H1 (cell line): Measurements from ENCODE around the gene VGLL1. TPM values are rescaled to one million over a fixed set of nuclear protein-coding genes. Genes with fewer than 3 reads are reported as not detected.

Experiments
- CTCF ChIA-PET: fragments of 300-600 bp; sonication (Branson Sonifier 250); formaldehyde crosslinking; loops from one replicate; lab custom pipeline; 2021; ENCODE audit not compliant: partially characterized antibody; lab: Charles Lee
- POLR2A ChIA-PET: fragments of 300-600 bp; sonication (Branson Sonifier 250); formaldehyde crosslinking; loops from one replicate; lab custom pipeline; 2021; ENCODE audit warnings: inconsistent platforms; ENCODE audit not compliant: partially characterized antibody; lab: Charles Lee
- DNase-seq, 2 experiments: peaks; one replicate each; pipeline versions ENCODE4 v3.0.0 to v3.0.0-alpha.2; 2010 to 2022; ENCODE audit warnings: low spot score in 2 of 2, low read depth in 1 of 2, mixed read lengths in 1 of 2
- FAIRE-seq: peaks from 2 replicates; lab custom pipeline; 2011; peaks lifted over from hg19 to GRCh38; lab: Jason Lieb, UNC
- H2AFZ ChIP-seq: 2 replicates; pipeline ENCODE4 v1.8.1; 2012; ENCODE audit warnings: low read length, inconsistent platforms
- H2AK5ac ChIP-seq: 2 replicates; pipeline ENCODE4 v1.6.1; 2013; ENCODE audit warnings: low read depth, low read length
- H2BK120ac ChIP-seq: replicated peaks from 2 replicates; pipeline ENCODE3; 2013; ENCODE audit warnings: low read depth, low read length, inconsistent platforms
- H2BK12ac ChIP-seq: 2 replicates; pipeline ENCODE4 v1.6.1; 2013; ENCODE audit warnings: low read depth, low read length
- H2BK15ac ChIP-seq: 2 replicates; pipeline ENCODE4 v1.6.1; 2013; ENCODE audit warnings: low read length
- H2BK20ac ChIP-seq: 2 replicates; pipeline ENCODE4 v1.6.1; 2013; ENCODE audit warnings: low read length
- H2BK5ac ChIP-seq: 2 replicates; pipeline ENCODE4 v1.6.1; 2013; ENCODE audit warnings: low read depth, low read length
- H3K14ac ChIP-seq: 2 replicates; pipeline ENCODE4 v1.6.1; 2013; ENCODE audit warnings: inconsistent platforms; ENCODE audit not compliant: insufficient read length
- H3K18ac ChIP-seq: 2 replicates; pipeline ENCODE4 v1.6.1; 2013; ENCODE audit warnings: low read length; ENCODE audit errors: extremely low read depth
- H3K23ac ChIP-seq: 2 replicates; pipeline ENCODE4 v1.6.1; 2013; ENCODE audit warnings: inconsistent platforms; ENCODE audit not compliant: insufficient read length
- H3K23me2 ChIP-seq: 2 replicates; pipeline ENCODE4 v1.6.1; 2013; ENCODE audit warnings: low read depth, low read length
- H3K27ac ChIP-seq: 2 replicates; pipeline ENCODE4 v1.6.1; 2011; ENCODE audit warnings: low read depth, low read length, inconsistent platforms
- H3K27me3 ChIP-seq, 4 experiments: replicated peaks in 1 of 4; 1 replicate in 1 of 4; 2 replicates in 3 of 4; pipeline versions ENCODE4 v1.6.1 to v1.8.1; 2011 to 2013; ENCODE audit warnings: low read length in 3 of 4, mild to moderate bottlenecking in 3 of 4, inconsistent platforms in 2 of 4, mixed read lengths in 2 of 4, moderate library complexity in 1 of 4; ENCODE audit not compliant: control insufficient read depth in 3 of 4, insufficient read depth in 3 of 4; ENCODE audit errors: extremely low read depth in 1 of 4
- H3K36me3 ChIP-seq, 4 experiments: 2 replicates each; pipeline versions ENCODE4 v1.6.1 to v1.8.1; 2011 to 2013; ENCODE audit warnings: mild to moderate bottlenecking in 4 of 4, low read length in 3 of 4, moderate library complexity in 2 of 4, control low read depth in 1 of 4, inconsistent platforms in 1 of 4; ENCODE audit not compliant: insufficient read depth in 4 of 4, control insufficient read depth in 2 of 4
- H3K4ac ChIP-seq: replicated peaks from 2 replicates; pipeline ENCODE3; 2013; ENCODE audit warnings: low read length, low read depth, mixed read lengths, inconsistent platforms; ENCODE audit not compliant: insufficient read length
- H3K4me1 ChIP-seq, 4 experiments: replicated peaks in 1 of 4; 1 replicate in 1 of 4; 2 replicates in 3 of 4; pipeline versions ENCODE4 v1.6.1 to v1.8.1; 2011 to 2013; ENCODE audit warnings: low read length in 3 of 4, inconsistent platforms in 2 of 4, mixed read lengths in 1 of 4; ENCODE audit not compliant: insufficient read depth in 4 of 4, control insufficient read depth in 3 of 4
- H3K4me2 ChIP-seq, 2 experiments: 2 replicates each; pipeline versions ENCODE4 v1.6.1 to v1.8.1; 2011 to 2013; ENCODE audit warnings: low read depth in 2 of 2, low read length in 2 of 2, control low read depth in 1 of 2, inconsistent platforms in 1 of 2, mild to moderate bottlenecking in 1 of 2; ENCODE audit not compliant: insufficient read depth in 1 of 2
- H3K4me3 ChIP-seq, 4 experiments: fragments of 200-600, 300-600 bp in 1 of 4; sonication (generic), shearing (Covaris generic), sonication (Bioruptor Twin) in 1 of 4; 2 replicates each; pipeline versions ENCODE4 v1.5.1 to v1.8.1; 2011 to 2016; ENCODE audit warnings: low read length in 4 of 4, low read depth in 3 of 4, control low read depth in 2 of 4, inconsistent platforms in 2 of 4, mild to moderate bottlenecking in 2 of 4, mixed read lengths in 1 of 4, moderate library complexity in 1 of 4; ENCODE audit not compliant: insufficient read depth in 2 of 4; ENCODE audit errors: extremely low read depth in 1 of 4
- H3K56ac ChIP-seq: replicated peaks from 2 replicates; pipeline ENCODE3; 2013; ENCODE audit warnings: low read depth, mild to moderate bottlenecking, mixed read lengths, low read length, inconsistent platforms; ENCODE audit not compliant: insufficient read length
- H3K79me1 ChIP-seq: 2 replicates; pipeline ENCODE4 v1.6.1; 2013; ENCODE audit warnings: low read depth, low read length, control low read depth
- H3K79me2 ChIP-seq, 2 experiments: 2 replicates each; pipeline versions ENCODE4 v1.6.1 to v1.8.1; 2012 to 2013; ENCODE audit warnings: low read length in 2 of 2, mild to moderate bottlenecking in 2 of 2, inconsistent platforms in 1 of 2; ENCODE audit not compliant: insufficient read depth in 2 of 2, control insufficient read depth in 1 of 2
- H3K9ac ChIP-seq, 4 experiments: replicated peaks in 1 of 4; 1 replicate in 1 of 4; 2 replicates in 3 of 4; pipeline versions ENCODE4 v1.6.1 to v1.8.1; 2011 to 2013; ENCODE audit warnings: low read depth in 3 of 4, low read length in 3 of 4, control low read depth in 2 of 4, mild to moderate bottlenecking in 2 of 4, moderate library complexity in 2 of 4, inconsistent platforms in 1 of 4; ENCODE audit errors: extremely low read depth in 1 of 4
- H3K9me3 ChIP-seq, 2 experiments: 2 replicates each; pipeline versions ENCODE4 v1.6.1 to v1.8.1; 2012 to 2013; ENCODE audit warnings: mild to moderate bottlenecking in 2 of 2, moderate library complexity in 2 of 2, control low read depth in 1 of 2, inconsistent platforms in 1 of 2, low read depth in 1 of 2, low read length in 1 of 2, mixed read lengths in 1 of 2; ENCODE audit not compliant: insufficient read depth in 2 of 2
- H4K20me1 ChIP-seq, 2 experiments: replicated peaks in 1 of 2; 2 replicates each; pipeline versions ENCODE3 to v1.8.1; 2011 to 2013; ENCODE audit warnings: inconsistent platforms in 2 of 2, low read length in 2 of 2, mild to moderate bottlenecking in 1 of 2; ENCODE audit not compliant: insufficient read depth in 2 of 2, control insufficient read depth in 1 of 2
- H4K5ac ChIP-seq: 2 replicates; pipeline ENCODE4 v1.6.1; 2013; ENCODE audit warnings: low read length, low read depth, mixed read lengths, inconsistent platforms; ENCODE audit not compliant: insufficient read length
- H4K8ac ChIP-seq: 2 replicates; pipeline ENCODE4 v1.8.0; 2013; ENCODE audit warnings: mild to moderate bottlenecking, moderate library complexity, low read length, inconsistent platforms; ENCODE audit not compliant: insufficient read depth; ENCODE audit errors: extremely low read depth
- H4K91ac ChIP-seq: replicated peaks from 2 replicates; pipeline ENCODE3; 2013; ENCODE audit warnings: low read length, mixed read lengths, inconsistent platforms; ENCODE audit not compliant: insufficient read length
- BCL11A ChIP-seq, 2 experiments: IDR thresholded peaks; one replicate each; pipeline ENCODE4 v1.6.1; 2011; ENCODE audit warnings: low read depth in 2 of 2, low read length in 2 of 2, mild to moderate bottlenecking in 2 of 2
- BRCA1 ChIP-seq: IDR thresholded peaks from 2 replicates; pipeline ENCODE4 v1.6.1; 2012; ENCODE audit warnings: low read depth, low read length, improper control_type of control experiment
- FOSL1 ChIP-seq: IDR thresholded peaks from 2 replicates; pipeline ENCODE4 v1.6.1; 2011; ENCODE audit warnings: mild to moderate bottlenecking, low read depth, low read length, moderate library complexity; ENCODE audit not compliant: insufficient read depth
- SIN3A ChIP-seq, 2 experiments: IDR thresholded peaks in 1 of 2; conservative IDR thresholded peaks in 1 of 2; 2 replicates each; pipeline ENCODE4 v1.6.1; 2011 to 2012; ENCODE audit warnings: low read length in 2 of 2, improper control_type of control experiment in 1 of 2, low read depth in 1 of 2, mild to moderate bottlenecking in 1 of 2
- YY1 ChIP-seq: IDR thresholded peaks from 2 replicates; pipeline ENCODE4 v1.6.1; 2011; ENCODE audit warnings: low read depth, mild to moderate bottlenecking, low read length
- WGBS, 2 experiments: shearing (Covaris generic) in 1 of 2; methylation state at CpG; one replicate each; pipeline versions ENCODE4 v1.1.6 to v1.1.7; 2013 to 2015; ENCODE audit warnings: low lambda C conversion rate in 2 of 2, mixed read lengths in 2 of 2, inconsistent platforms in 1 of 2, low coverage in 1 of 2, missing lambda C conversion rate in 1 of 2; ENCODE audit not compliant: insufficient replicate concordance in 2 of 2, insufficient coverage in 1 of 2, insufficient read length in 1 of 2; ENCODE audit errors: extremely low coverage in 1 of 2, missing lambda C conversion rate in 1 of 2; 5-methylcytosine and 5-hydroxymethylcytosine counted together
- polyA plus RNA-seq, 7 experiments: library from polyadenylated mRNA; depleted of rRNA in 3 of 7; stranded (reverse) in 5 of 7; unstranded in 2 of 7; fragments of >200 nt in 5 of 7; fragments of 200-250 nt in 2 of 7; gene quantifications; 1 replicate in 5 of 7; 2 replicates in 1 of 7; 4 replicates in 1 of 7; pipeline versions ENCODE4 v1.2.1 to v1.2.3, GENCODE V29; 2011 to 2013; ENCODE audit warnings: missing spikeins in 2 of 7, mixed read lengths in 2 of 7
- total RNA-seq: library from RNA; stranded (reverse); fragmentation: NEBNext Ultra II Directional; extraction: Animal tissue kit (Norgen Biotek cat#: 25700); gene quantifications from 2 replicates; pipeline ENCODE4 v1.2.1, GENCODE V29; 2021
- TF ChIP-seq, protein P1 (sequence below): IDR thresholded peaks from 2 replicates; pipeline ENCODE4 v1.6.1; 2012; ENCODE audit warnings: low read length, inconsistent platforms

VGLL1 gene
- total and polyA plus RNA-seq, 2 of the 8 experiments (the other 6 are each of a cell fraction or from before 2014, with no cell fraction given), result not detected

DNA sequence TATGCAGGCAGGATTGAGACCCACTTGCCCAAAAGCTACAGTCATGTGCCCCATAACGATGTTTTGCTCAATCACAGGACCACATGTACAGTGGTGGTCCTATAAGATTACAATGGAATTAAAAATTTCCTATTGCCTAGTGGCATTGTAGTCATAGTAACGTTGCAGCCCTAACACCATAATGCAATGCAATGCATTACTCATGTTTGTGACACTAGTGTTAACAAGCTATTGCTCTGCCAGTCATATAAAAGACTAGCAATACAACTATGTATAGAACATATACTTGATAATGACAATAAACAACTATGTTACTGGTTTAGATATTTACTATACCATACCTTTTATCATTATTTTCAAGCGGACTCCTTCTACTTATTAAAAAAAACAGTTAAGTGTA is 50.6 kb downstream of the VGLL1 start:
- no peak overlapping the region for H2BK20ac ChIP-seq
- no peak for DNase-seq
- H3K9me3 ChIP-seq, result no peaks in the 10 kb centered on the region
- H3K79me2 ChIP-seq, result no peaks in the 10 kb centered on the region
- H4K20me1 ChIP-seq, result no peaks in the 10 kb centered on the region
- H2AFZ ChIP-seq, result no peak overlapping the region
- H2BK15ac ChIP-seq, result no peak overlapping the region
- no peak overlapping the region for H2AK5ac ChIP-seq
- H3K79me1 ChIP-seq, result no peaks in the 10 kb centered on the region
- no peak overlapping the region for H3K18ac ChIP-seq
- no peak overlapping the region for H2BK12ac ChIP-seq
- no peak overlapping the region for H3K23ac ChIP-seq
- 85% methylated on average over 3 of the region's 3 CpGs; no CpG with 5 or more reads in 1 of the 2 experiments for WGBS, 2 experiments
- H3K27ac ChIP-seq, result no peak overlapping the region
- no peak overlapping the region for H3K4me3 ChIP-seq
- H4K8ac ChIP-seq, result no peak overlapping the region
- ChIA-PET CTCF (interaction anchor here (0.6 to 1.4 kb wide), 3 partner anchors 24 to 120 kb away, joined by 3 read pairs; no protein-coding TSS in a partner anchor), POLR2A (interaction anchor here (0.5 to 0.7 kb wide), 2 partner anchors 12 kb away, joined by 3 read pairs; no protein-coding TSS in a partner anchor)
- FAIRE-seq, result no peak
- no peak overlapping the region for H3K14ac ChIP-seq
- no peak overlapping the region for H4K5ac ChIP-seq
- peaks cover 0 to 5% (median 3%) of the 10 kb centered on the region in 4 experiments; a peak in 5 of 7 replicates for H3K4me1 ChIP-seq
- TF ChIP-seq BCL11A (IDR thresholded peaks at IDR 0.05; ENCODE audit: low read depth in 2 of 2, low read length in 2 of 2) (no peak), YY1 (no peak), FOSL1 (no peak), BRCA1 (no peak), SIN3A (conservative IDR thresholded peaks at IDR 0.05 in 1 of 2, IDR thresholded peaks at IDR 0.05 in 1 of 2; ENCODE audit: low read depth in 1 of 2, low read length in 2 of 2) (no peak)
- TF ChIP-seq, protein P1, sequence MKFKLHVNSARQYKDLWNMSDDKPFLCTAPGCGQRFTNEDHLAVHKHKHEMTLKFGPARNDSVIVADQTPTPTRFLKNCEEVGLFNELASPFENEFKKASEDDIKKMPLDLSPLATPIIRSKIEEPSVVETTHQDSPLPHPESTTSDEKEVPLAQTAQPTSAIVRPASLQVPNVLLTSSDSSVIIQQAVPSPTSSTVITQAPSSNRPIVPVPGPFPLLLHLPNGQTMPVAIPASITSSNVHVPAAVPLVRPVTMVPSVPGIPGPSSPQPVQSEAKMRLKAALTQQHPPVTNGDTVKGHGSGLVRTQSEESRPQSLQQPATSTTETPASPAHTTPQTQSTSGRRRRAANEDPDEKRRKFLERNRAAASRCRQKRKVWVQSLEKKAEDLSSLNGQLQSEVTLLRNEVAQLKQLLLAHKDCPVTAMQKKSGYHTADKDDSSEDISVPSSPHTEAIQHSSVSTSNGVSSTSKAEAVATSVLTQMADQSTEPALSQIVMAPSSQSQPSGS, result no peak
- no peaks in the 10 kb centered on the region for H3K27me3 ChIP-seq
- no peak overlapping the region for H3K4me2 ChIP-seq
- no peak overlapping the region for H3K9ac ChIP-seq
- H2BK5ac ChIP-seq, result no peak overlapping the region
- H4K91ac ChIP-seq, result no peak overlapping the region
- H3K56ac ChIP-seq, result no peak overlapping the region
- no peak overlapping the region for H2BK120ac ChIP-seq
- no peaks in the 10 kb centered on the region for H3K36me3 ChIP-seq
- H3K23me2 ChIP-seq, result no peaks in the 10 kb centered on the region
- H3K4ac ChIP-seq, result no peak overlapping the region
